KMS-11 (cell line): ENCODE results near the gene MTCP1.

Source experiments
- H2AFZ ChIP-seq: fragments of 200-600 bp; sonication (generic); 2 replicates; pipeline ENCODE4 v1.6.1; 2016; ENCODE audit warnings: antibody characterized with exemption, mixed run types, low read depth
- H3K27ac ChIP-seq: fragments of 200-600 bp; sonication (generic); 2 replicates; pipeline ENCODE4 v1.6.1; 2016; ENCODE audit warnings: mild to moderate bottlenecking, mixed run types
- H3K27me3 ChIP-seq: fragments of 200-600 bp; sonication (generic); 2 replicates; pipeline ENCODE4 v1.6.1; 2017; ENCODE audit warnings: mild to moderate bottlenecking, low read depth, mixed run types, moderate library complexity; ENCODE audit not compliant: insufficient read depth
- H3K36me3 ChIP-seq: fragments of 200-600 bp; sonication (generic); 2 replicates; pipeline ENCODE4 v1.6.1; 2017; ENCODE audit warnings: mild to moderate bottlenecking, mixed run types; ENCODE audit not compliant: insufficient read depth
- H3K4me1 ChIP-seq: fragments of 200-600 bp; sonication (generic); 2 replicates; pipeline ENCODE4 v1.6.1; 2016; ENCODE audit warnings: mild to moderate bottlenecking, low read depth, mixed run types; ENCODE audit not compliant: poor library complexity, severe bottlenecking
- H3K4me2 ChIP-seq: fragments of 200-600 bp; sonication (generic); 2 replicates; pipeline ENCODE4 v1.7.0; 2016; ENCODE audit warnings: mild to moderate bottlenecking, mixed run types
- H3K4me3 ChIP-seq: fragments of 200-600 bp; sonication (generic); IDR thresholded peaks from 2 replicates; pipeline ENCODE4 v1.6.1; 2017; ENCODE audit warnings: low read depth, low read length, mixed read lengths; ENCODE audit not compliant: insufficient read depth
- H3K79me2 ChIP-seq: fragments of 200-600 bp; sonication (generic); 2 replicates; pipeline ENCODE4 v1.6.1; 2016; ENCODE audit warnings: low read depth, mixed run types; ENCODE audit not compliant: insufficient read depth
- H3K9ac ChIP-seq: fragments of 200-600 bp; sonication (generic); 2 replicates; pipeline ENCODE4 v1.6.1; 2016; ENCODE audit warnings: mild to moderate bottlenecking, mixed run types
- H4K20me1 ChIP-seq: fragments of 200-600 bp; sonication (generic); 2 replicates; pipeline ENCODE4 v1.6.1; 2016; ENCODE audit warnings: mild to moderate bottlenecking, mixed run types; ENCODE audit not compliant: insufficient read depth
- CTCF ChIP-seq: fragments of 200-600 bp; sonication (generic); conservative IDR thresholded peaks from 2 replicates; pipeline ENCODE4 v1.6.1; 2017; ENCODE audit warnings: low read depth, mild to moderate bottlenecking, antibody characterized with exemption, low read length, moderate library complexity, mixed read lengths

The MTCP1 gene

GRCh38 chrX:155023907-155024833 is 46.8 kb downstream of the MTCP1 start:
- Histone ChIP-seq H3K36me3 (no peaks in the 10 kb centered on the region), H2AFZ (no peak overlapping the region), H3K4me3 (no peak overlapping the region), H3K4me1 (peaks cover 16% of the 10 kb centered on the region), H3K27ac (no peak overlapping the region), H3K4me2 (no peak overlapping the region), H3K27me3 (no peaks in the 10 kb centered on the region), H3K79me2 (peaks cover 9% of the 10 kb centered on the region; the same call in 1 of the 2 replicates), H4K20me1 (no peaks in the 10 kb centered on the region), H3K9ac (no peak overlapping the region)
- no peak for TF ChIP-seq CTCF

- no peaks in the 10 kb centered on the region for H3K79me2 ChIP-seq
- no peak within 1 kb of the TSS for H3K4me2 ChIP-seq
- no peaks in the 10 kb centered on the region for H3K36me3 ChIP-seq
- H3K27me3 ChIP-seq = no peaks in the 10 kb centered on the region
- TF ChIP-seq CTCF = no peak
- H4K20me1 ChIP-seq = no peaks in the 10 kb centered on the region
- H3K4me1 ChIP-seq = peaks cover 5% of the 10 kb centered on the region
- no peak within 1 kb of the TSS for H3K27ac ChIP-seq
- H2AFZ ChIP-seq = no peak within 1 kb of the TSS
- no peak within 1 kb of the TSS for H3K4me3 ChIP-seq
- no peak within 1 kb of the TSS for H3K9ac ChIP-seq
Observed at GRCh38 chrX:155022585-155022984, 48.4 kb downstream of the MTCP1 start, which contains the start of gene F8. Gene F8, minus strand, starts transcription at chrX:155022723. Its CDS starts 171 bp downstream, at chrX:155022552.

- H3K4me1 ChIP-seq = no peaks in the 10 kb centered on the region
- H3K9ac ChIP-seq = no peak overlapping the region
- TF ChIP-seq CTCF = no peak
Observed at GRCh38 chrX:155020591-155020990, 50.3 kb downstream of the MTCP1 start.

More at GRCh38 chrX:155020591-155020990, 50.3 kb downstream of the MTCP1 start:
- H3K4me2 ChIP-seq = no peak overlapping the region
- no peaks in the 10 kb centered on the region for H4K20me1 ChIP-seq
- no peaks in the 10 kb centered on the region for H3K27me3 ChIP-seq
- no peak overlapping the region for H3K4me3 ChIP-seq
- H2AFZ ChIP-seq = no peak overlapping the region
- no peak overlapping the region for H3K27ac ChIP-seq
- H3K36me3 ChIP-seq = no peaks in the 10 kb centered on the region
- no peaks in the 10 kb centered on the region for H3K79me2 ChIP-seq
